WTC11 (cell line): ENCODE measurements around the gene LDAF1.

ENCODE experiments used
- ATF2 ChIP-seq: sonication (generic); formaldehyde crosslinking; IDR thresholded peaks from 2 replicates; pipeline ENCODE4 v1.8.1; 2022; ENCODE audit warnings: low read depth, missing genetic modification reagents, borderline replicate concordance
- ATF3 ChIP-seq: sonication (generic); formaldehyde crosslinking; conservative IDR thresholded peaks from 2 replicates; pipeline ENCODE4 v1.8.1; 2022; ENCODE audit warnings: mild to moderate bottlenecking, missing genetic modification reagents
- CREB1 ChIP-seq: sonication (generic); formaldehyde crosslinking; IDR thresholded peaks from 2 replicates; pipeline ENCODE4 v1.8.0; 2023; ENCODE audit warnings: mild to moderate bottlenecking, missing genetic modification reagents
- CTCF ChIP-seq: fragments of 200-600 bp; IDR thresholded peaks from 2 replicates; pipeline ENCODE4 v1.8.0; 2022; ENCODE audit warnings: antibody characterized with exemption
- MAX ChIP-seq: sonication (generic); formaldehyde crosslinking; IDR thresholded peaks from 2 replicates; pipeline ENCODE4 v1.8.0; 2022; ENCODE audit warnings: mild to moderate bottlenecking, missing genetic modification reagents
- MLX ChIP-seq: sonication (generic); formaldehyde crosslinking; IDR thresholded peaks from 2 replicates; pipeline ENCODE4 v1.8.1; 2023; ENCODE audit warnings: mild to moderate bottlenecking, missing genetic modification reagents, moderate library complexity
- SP1 ChIP-seq: sonication (generic); formaldehyde crosslinking; conservative IDR thresholded peaks from 2 replicates; pipeline ENCODE4 v1.8.1; 2022; ENCODE audit warnings: missing genetic modification reagents

- no peak for TF ChIP-seq CREB1 (CRISPR knock-in tag)
- TF ChIP-seq CTCF: no peak
- no peak for TF ChIP-seq ATF3 (CRISPR knock-in tag)
- no peak for TF ChIP-seq SP1 (CRISPR knock-in tag)
- TF ChIP-seq MAX: no peak
- no peak for TF ChIP-seq MLX (CRISPR knock-in tag)
- TF ChIP-seq ATF2 (CRISPR knock-in tag): no peak
These were observed 24.4 kb upstream of the LDAF1 start for GRCh38 chr16:21134053-21134452.
